HG03064 (cell line): ENCODE results near the gene RIPPLY2.
"Not testable (repeated sequence)": the region's sequence is repeated elsewhere in the genome, so short reads cannot be mapped to it uniquely, and the experiment has no call there.

Experiments used
- ATAC-seq: cut with Tn5 transposase; IDR thresholded peaks from one replicate; pipeline ENCODE4 v1.9.1; 2021; ENCODE audit warnings: low read depth; ENCODE audit not compliant: unreplicated experiment

RIPPLY2 gene, protein sequence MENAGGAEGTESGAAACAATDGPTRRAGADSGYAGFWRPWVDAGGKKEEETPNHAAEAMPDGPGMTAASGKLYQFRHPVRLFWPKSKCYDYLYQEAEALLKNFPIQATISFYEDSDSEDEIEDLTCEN

DNA sequence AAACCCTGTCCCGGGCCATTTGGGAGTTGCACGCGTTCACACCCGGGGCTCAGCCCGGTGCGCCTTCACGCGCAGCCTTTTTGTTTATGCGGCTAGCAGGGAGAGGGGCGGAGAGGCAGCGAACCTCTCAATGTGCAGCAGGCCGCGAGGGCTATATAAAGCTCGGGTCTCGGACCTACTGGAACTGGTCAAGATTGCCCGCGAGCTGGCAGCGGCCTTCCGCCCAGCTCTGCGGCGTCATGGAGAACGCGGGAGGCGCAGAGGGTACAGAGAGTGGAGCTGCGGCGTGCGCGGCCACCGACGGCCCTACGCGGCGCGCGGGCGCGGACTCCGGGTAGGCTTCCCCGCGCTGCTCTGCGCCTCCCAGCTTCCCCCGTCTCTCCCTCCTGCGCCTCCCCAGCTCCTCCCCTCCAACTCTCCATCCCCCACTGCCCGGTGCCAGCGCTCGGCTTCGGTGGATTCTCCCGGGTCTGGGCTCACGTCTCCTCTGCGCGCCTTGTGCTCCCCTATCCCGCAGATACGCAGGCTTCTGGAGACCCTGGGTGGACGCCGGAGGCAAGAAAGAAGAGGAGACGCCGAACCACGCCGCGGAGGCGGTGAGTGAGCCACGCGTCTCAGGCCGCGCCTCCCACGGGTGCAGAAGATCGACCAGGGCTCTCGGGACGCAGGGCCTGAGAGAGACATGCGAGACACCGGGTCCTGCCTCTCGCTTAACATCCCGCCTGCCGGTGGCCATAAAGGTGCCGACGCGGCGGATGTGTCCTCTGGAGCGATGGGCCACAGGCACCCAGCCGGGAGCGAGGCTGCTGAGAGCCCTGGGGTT, at the start of gene RIPPLY2:
TSS of gene RIPPLY2 (plus strand) at position 183 of the 823 bp plus-strand sequence. CDS start at position 240, 57 bp downstream.
- no peak for ATAC-seq

DNA sequence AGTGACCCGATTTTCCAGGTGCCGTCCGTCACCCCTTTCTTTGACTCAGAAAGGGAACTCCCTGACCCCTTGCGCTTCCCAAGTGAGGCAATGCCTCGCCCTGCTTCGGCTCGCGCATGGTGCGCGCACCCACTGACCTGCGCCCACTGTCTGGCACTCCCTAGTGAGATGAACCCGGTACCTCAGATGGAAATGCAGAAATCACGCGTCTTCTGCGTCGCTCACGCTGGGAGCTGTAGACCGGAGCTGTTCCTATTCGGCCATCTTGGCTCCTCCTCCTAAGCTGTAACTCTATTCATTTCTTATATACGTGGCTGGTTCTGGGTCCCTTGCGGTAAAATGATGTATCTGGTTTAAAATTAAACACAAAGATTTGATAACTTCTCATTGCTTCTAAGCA, 49.7 kb upstream of the RIPPLY2 start:
- ATAC-seq: not testable (repeated sequence)

DNA sequence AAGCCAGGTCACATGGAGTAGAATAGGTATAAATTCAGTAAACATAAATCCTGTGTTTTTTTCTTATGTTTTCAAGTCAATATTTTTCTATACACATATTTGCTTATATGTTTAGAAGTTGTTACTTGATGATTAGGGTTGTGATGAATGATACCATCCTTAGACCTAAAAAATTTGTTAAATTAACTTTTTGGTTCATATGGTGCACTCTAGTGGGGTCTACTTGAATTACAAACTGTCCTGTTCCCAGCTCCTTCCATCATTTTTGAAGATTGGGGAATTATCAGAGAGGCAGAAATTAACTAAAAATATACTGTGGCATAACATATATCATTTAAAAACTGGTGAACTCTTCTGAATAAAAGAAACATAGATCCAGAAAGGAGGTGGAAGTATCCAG, 48.3 kb upstream of the RIPPLY2 start:
- no peak for ATAC-seq

DNA sequence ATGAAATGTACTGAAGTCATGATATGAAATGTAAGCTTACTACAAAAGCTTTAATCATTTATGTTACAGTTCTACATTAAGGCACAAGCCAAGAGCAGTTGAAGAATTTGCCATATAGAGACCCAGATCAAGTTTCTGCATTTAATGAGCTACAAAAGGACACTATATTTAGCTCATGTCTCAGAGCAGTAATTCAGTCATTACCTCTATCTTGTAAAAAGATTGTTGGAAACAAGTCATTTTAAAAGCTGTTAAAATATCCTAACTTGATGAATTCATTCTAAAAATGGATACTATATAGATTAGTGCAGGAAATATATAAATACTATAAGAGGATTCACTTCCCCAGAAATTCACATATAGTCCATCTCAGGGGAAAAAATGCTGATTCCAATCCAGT, 45.2 kb upstream of the RIPPLY2 start:
- ATAC-seq: no peak

DNA sequence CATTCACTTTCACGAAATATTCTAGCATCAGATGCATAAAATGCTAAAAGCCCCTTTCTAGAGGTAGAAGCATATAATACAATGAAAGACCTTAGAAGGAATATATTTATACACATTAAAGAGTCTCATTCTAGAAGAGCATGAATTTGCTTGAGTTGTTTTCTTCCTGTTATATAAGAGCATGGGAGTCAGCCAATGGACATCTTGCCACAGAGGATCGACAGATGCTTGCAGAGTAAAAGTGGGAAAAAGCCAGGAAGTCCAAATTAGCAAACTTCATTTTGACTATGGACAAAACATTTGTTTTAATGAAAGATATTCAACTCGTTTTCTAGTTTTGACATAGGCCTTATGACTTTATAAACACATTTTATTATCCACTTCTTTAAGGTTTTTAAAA, 44.2 kb upstream of the RIPPLY2 start:
- ATAC-seq: no peak

DNA sequence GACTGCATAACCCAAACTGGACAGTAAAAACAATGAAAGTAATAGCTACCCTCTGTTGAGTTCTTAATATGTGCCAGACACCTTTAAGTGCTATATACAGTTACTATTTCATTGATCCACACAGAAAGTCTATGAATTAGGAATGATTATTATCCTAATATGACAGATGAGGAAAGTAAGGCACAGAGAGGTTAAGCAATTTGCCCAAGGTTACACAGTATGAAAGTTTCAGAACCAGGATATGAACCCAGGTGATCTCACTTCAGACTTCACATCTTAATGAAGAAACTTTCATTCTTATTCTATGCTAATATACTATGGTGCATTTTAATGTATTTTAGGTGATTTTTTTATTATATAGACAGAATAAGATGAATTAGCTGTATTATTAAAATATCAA, 40.6 kb upstream of the RIPPLY2 start:
- ATAC-seq: no peak

DNA sequence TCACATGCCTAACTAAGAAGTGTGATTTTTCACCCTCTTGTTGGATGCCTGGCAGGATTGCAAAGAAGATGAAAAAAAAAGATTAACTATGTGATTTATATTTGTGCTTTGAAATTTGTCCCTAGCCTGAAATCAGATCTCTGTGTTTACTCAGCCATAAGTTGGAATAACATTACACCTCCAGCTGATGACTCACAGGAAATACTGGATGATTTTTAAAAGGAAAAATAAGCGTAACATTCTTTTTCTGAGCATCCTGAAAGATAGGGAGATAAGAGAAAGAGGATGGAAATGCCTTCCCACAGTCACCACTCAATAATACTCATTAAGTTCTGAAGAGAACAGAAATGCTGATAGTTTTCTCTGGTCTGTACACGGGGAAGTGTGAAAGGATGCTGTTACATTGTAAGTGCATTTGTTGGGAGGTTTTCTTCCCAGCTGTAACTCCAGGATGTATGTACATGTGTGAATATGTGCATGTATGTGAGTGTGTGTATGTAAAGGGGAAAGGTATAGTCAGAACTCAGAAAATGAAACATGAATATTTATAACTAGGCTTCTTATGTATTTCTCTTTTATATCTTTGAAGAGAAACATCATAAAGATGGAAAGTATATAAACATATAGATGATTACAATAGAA, 37.4 kb upstream of the RIPPLY2 start:
- ATAC-seq: no peak

DNA sequence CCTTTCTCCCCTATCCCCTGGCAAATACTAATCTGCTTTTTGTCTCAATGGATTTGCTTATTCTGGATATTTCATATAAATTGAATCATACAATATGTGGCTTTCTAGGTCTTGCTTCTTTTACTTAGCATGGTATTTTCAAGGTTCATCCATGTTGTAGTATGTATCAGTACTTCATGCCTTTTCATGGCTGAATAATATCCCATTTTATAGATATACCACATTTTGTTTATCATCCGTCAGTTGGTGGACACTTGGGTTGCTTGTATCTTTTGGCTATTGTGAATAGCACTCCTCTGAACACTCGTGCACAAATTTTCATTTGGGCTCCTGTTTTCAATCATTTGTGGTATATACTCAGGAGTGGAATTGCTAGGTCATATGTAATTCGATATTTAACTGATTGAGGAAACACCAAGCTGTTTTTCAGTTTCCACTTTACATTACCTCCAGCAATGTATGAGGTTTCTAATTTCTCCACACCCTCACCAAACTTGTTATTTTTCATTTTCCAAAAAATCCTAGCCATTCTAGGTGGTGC, 30.5 kb upstream of the RIPPLY2 start:
- no peak for ATAC-seq

DNA sequence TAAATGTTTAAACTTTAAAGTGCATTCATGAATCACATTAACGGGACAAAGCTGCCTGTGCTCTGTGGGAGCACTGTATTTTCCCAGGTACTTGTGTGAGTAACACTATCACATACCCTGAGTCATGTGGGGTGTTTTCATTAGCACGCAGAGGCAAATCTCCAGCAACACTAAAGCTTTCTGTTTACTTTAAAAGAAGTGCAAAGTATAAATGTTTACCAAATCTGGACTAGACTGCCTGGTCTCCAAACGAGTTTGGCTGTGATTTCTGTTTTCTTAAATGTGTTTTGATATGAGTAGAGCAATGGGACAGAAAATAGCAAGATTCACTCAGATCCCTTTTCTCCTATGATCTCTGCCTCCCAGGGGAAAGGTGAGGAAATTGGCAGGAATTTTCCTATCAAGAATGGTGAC, 28.8 kb upstream of the RIPPLY2 start:
- no peak for ATAC-seq

DNA sequence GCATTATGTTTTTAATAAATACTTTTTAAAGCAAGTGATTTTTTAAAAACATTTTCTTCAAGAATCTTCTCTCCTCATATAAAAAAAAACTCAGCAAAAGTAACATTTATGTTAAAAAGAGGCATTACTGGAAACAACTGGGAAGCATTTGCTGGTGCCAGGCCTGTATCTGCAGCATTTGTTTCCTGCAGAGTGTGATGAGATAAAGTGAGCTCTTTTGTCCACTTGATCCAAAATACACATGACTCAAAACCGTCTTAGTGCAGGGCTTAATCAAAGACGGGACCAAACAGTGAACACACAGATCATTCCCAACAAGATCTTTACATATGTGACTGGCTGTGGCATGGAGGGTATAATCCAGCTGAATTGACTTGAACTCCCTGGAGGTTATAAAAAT, 28.3 kb upstream of the RIPPLY2 start:
- ATAC-seq: no peak

DNA sequence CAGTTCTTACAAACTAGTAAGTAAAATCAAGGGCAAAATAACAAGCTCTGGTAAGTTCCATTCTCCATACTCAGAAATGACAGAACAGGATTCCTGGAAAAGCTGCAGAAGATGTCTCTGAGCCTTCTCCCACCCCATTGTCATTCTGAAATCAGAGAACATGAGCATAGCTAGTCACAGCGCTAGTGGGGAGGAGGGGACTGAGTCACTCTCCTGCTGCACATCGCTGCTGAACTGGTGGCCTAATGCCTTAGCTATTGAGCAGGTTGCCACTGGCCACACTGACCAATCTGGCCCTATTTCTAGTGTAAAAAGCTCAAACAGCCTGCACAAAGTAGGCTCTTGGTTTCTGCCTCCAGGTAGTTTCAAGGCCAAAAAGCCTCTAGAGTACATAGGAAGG, 26.1 kb upstream of the RIPPLY2 start:
- ATAC-seq: no peak

DNA sequence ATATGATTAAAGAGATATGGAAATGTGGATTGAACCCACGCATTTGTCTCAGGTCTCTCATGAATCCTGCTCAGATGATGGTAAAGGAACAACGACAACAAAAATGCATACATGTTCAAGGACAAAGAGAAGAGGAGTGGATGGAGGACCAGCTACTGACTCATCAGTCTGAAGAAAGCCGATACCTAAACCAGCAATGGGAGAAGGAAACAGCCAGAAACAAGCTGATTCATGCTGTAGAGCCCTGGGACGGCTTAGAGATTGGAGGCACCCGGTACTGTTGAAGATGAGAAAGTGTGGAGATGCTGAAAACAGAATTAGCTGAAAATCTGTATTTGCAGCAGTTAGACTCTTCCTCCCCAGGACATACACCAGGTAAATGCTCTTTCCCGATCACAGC, 14.4 kb upstream of the RIPPLY2 start:
- ATAC-seq: no peak

DNA sequence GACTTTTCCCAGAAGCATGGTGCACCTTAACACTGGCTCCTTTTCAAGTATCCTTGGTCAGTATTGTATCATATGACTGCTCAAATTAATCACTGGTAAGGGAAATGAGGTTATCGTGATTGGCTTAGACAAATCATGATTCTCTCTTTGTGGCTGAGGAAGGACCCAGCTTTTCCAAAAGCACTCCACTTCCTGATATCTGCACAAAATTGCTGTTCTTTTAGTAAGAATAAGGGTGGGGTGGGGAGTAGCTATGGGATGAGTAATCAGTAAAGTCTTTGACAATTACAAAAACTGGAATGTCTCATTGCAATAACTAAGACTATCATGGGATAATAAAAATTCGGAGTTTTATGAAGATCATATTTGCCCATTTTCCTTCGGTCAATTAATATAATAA, 9.0 kb upstream of the RIPPLY2 start:
- ATAC-seq: no peak

DNA sequence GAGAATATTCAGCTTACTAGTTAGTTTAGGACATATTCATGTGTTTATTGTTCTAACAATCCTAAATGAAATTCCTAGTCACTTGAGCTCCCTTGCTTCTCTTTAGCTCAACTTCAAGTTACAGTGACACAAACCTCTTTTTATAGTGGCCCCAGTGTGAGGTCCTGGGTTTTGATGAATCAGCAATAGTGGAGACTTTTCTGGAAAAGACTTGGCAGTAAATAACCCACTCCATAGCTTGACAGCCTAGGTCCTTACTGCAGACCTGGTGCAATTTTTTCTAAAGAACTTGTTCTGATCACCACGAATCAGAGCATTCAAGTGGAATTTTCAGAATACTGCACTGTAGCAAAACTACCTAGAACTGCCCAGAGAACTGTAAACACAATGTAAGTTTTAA, 6.9 kb upstream of the RIPPLY2 start:
- ATAC-seq: no peak

DNA sequence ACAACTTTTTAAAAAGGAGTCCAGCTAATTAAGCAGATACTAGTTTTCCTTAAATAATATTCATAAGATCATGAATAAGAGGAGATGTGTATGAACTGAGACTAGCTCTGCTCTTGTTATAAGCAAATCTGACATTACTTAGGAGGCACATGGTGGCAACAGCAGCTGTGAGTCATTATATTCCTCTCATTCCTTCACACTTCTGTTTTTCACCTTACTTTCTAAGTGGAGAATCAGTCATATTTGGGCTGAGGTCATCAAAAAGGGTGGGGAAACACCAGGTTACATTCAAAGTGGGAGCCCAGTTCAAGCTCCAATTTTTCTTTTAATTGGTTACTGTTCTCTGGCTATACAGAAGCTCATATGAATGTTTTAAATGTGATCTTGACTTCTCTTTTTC, 6.0 kb upstream of the RIPPLY2 start:
- ATAC-seq: no peak

DNA sequence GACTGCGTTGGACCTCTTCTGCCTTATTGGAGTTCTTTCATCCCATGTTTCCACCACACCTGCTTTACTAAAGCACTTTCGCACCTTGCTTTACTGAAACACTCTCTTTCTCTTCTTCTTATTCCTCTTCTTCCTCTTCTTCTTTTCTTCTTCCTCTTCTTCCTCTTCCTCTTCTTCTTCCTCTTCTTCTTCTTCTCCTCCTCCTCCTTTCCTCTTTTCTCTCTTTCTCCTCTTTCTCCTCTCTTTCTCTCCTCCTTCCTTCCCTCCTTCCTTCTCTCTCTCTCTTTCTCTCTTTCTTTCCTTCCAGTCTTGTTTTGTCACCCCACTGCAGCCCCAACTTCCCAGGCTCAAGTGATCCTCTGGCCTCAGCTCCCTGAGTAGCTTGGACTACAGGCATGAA, 4.0 kb upstream of the RIPPLY2 start:
- ATAC-seq: no peak

DNA sequence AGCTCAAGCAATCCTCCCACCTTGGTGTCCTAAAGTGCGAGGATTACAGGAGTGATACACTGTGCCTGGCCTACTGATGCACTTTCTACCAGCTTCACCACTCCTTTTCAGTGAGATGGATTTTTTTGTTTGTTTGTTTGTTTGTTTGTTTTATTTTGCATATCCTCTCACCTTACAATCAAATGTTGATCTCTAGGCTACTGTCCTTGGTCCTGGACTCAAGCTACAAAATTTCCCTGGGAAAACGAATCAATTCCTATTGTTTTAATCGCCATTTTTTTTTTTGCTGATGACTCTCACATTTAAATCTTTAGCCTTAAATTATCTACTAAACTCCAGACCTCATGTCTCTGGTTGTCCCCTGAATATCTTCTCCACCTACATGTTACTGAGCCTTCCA, 3.5 kb upstream of the RIPPLY2 start:
- ATAC-seq: no peak

DNA sequence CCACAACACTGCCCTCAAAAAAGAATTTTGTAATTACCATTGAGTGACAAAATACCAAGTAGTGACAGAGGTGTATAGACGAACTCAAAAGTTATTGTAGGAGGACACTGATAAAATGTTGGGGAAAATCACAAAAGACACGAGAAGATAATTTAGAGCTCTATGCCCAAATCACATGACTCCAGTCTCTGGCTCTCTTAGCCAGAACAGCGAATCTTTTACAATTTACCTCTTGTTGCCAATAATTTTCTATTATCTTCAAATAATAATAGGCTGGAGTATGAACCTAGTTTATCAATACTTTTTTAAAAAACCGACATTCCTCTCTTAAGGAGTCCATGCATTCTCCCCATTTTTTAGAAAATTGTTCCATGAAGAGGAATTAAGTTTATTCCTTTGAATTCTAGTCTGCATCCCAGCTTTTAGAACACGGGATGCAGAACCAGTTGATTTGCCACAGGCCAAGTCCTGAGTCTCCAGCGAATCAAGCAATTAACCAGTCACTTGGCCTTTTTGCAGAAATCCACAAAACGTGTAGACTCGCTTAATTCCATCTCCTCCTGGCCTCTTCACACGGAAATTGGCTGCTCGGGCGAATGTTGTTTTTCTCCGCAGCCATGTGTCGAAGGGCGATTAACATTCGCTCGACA, 507 bp upstream of the RIPPLY2 start:
- no peak for ATAC-seq

DNA sequence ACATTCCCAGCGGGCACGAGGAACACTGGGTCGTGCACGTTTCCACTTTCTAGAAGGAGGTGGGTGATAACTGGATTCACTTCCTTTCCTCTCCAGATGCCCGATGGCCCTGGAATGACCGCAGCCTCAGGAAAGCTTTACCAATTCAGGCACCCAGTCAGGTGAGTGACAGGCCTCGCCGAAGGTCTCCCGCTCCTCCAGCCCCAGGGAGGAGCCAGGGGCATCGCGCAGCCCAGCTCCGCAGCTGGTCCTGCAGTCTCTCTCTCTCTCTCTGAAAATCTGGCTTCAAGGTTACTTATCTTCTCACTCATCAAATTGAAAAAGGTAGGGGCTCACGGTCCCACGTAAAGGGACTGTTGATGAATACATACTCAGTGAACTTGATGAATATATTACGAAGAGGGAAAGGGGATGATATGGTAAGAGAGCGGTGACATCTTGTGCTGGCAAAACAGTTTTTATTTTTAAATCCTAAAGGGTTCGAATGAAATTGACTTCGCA, 891 bp downstream of the RIPPLY2 start:
- no peak for ATAC-seq

DNA sequence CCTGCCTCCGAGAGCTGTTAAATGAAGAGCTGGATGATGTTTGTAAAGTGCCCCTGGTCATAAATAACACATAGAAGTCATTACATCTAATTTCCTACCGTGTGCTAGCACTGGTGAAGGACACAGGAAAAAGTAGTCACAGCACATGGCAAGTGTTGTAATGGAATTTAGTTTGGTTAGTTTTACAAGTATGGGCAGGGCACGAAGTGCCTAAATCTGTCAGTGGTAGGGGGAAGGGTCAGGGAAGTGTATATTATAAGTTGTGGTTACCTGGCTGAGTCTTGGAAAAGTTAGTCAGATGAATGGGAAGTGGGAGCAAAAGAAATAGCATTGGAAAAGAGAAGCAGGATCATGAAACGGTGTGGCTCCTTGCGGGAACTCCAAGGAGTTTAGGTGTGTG, 1.6 kb downstream of the RIPPLY2 start:
- no peak for ATAC-seq
